GM19328 (cell line): ENCODE data around the gene TOR1AIP1.
"Not testable (repeated sequence)": the region's sequence is repeated elsewhere in the genome, so short reads cannot be mapped to it uniquely, and the experiment has no call there.

Experiments
- ATAC-seq: cut with Tn5 transposase; IDR thresholded peaks from one replicate; pipeline ENCODE4 v1.9.1; 2021; ENCODE audit warnings: mild to moderate bottlenecking, moderate library complexity; ENCODE audit not compliant: unreplicated experiment

Gene TOR1AIP1

GRCh38 chr1:179937668-179938254 lies 55.7 kb downstream of the TOR1AIP1 start:
- ATAC-seq = no peak

- ATAC-seq = no peak
These were observed 56.7 kb downstream of the TOR1AIP1 start for GRCh38 chr1:179938752-179939151.

- no peak for ATAC-seq
These were observed 57.9 kb downstream of the TOR1AIP1 start for GRCh38 chr1:179939941-179940340.

- ATAC-seq = no peak
These were observed 59.4 kb downstream of the TOR1AIP1 start for GRCh38 chr1:179941454-179941853.

- no peak for ATAC-seq
These were observed 68.6 kb downstream of the TOR1AIP1 start for GRCh38 chr1:179950651-179951050.

GRCh38 chr1:179951383-179952144 lies 69.5 kb downstream of the TOR1AIP1 start:
- no peak for ATAC-seq

GRCh38 chr1:179952186-179952585 lies 70.1 kb downstream of the TOR1AIP1 start:
- ATAC-seq = no peak

GRCh38 chr1:179953974-179954492 lies 71.9 kb downstream of the TOR1AIP1 start:
- ATAC-seq = peak; percentile 13

- ATAC-seq = peak; percentile 84
These were observed 72.6 kb downstream of the TOR1AIP1 start, which contains the start of gene CEP350 for GRCh38 chr1:179954493-179955286. TSS of gene CEP350 (plus strand) at chr1:179954810. CDS start at chr1:179986182, 31,372 bp downstream.

GRCh38 chr1:179955287-179955680 lies 73.2 kb downstream of the TOR1AIP1 start:
- ATAC-seq = no peak

- ATAC-seq = no peak
These were observed 73.6 kb downstream of the TOR1AIP1 start for GRCh38 chr1:179955731-179956130.

- no peak for ATAC-seq
These were observed 76.3 kb downstream of the TOR1AIP1 start for GRCh38 chr1:179958359-179958758.

GRCh38 chr1:179962168-179962567 lies 80.1 kb downstream of the TOR1AIP1 start:
- not testable (repeated sequence) for ATAC-seq

GRCh38 chr1:179966551-179966950 lies 84.5 kb downstream of the TOR1AIP1 start:
- ATAC-seq = no peak

GRCh38 chr1:179968284-179968993 lies 86.4 kb downstream of the TOR1AIP1 start:
- no peak for ATAC-seq

- ATAC-seq = no peak
These were observed 87.2 kb downstream of the TOR1AIP1 start for GRCh38 chr1:179968994-179969919.
